Skeletal muscle satellite cell (primary cell): ENCODE data around the gene SLC10A6.

Experiments used
- H3K27me3 ChIP-seq: 2 replicates; pipeline ENCODE4 v1.7.0; 2013; ENCODE audit warnings: low read length; ENCODE audit not compliant: control insufficient read depth, insufficient read depth
- H3K36me3 ChIP-seq: 2 replicates; pipeline ENCODE4 v1.7.0; 2013; ENCODE audit warnings: mild to moderate bottlenecking, control low read depth, low read length; ENCODE audit not compliant: insufficient read depth
- H3K4me1 ChIP-seq: 2 replicates; pipeline ENCODE4 v1.7.0; 2013; ENCODE audit warnings: low read length; ENCODE audit not compliant: control insufficient read depth, insufficient read depth
- H3K4me2 ChIP-seq: 2 replicates; pipeline ENCODE4 v1.7.0; 2013; ENCODE audit warnings: mild to moderate bottlenecking, low read length
- H3K4me3 ChIP-seq: 2 replicates; pipeline ENCODE4 v1.7.0; 2013; ENCODE audit warnings: low read length
- H3K9ac ChIP-seq: 2 replicates; pipeline ENCODE4 v1.7.0; 2013; ENCODE audit warnings: mild to moderate bottlenecking, low read depth, low read length, moderate library complexity
- H3K9me3 ChIP-seq: replicated peaks from 2 replicates; pipeline ENCODE4 v1.7.0; 2013; ENCODE audit warnings: mild to moderate bottlenecking, control low read depth, low read length

The SLC10A6 gene

DNA sequence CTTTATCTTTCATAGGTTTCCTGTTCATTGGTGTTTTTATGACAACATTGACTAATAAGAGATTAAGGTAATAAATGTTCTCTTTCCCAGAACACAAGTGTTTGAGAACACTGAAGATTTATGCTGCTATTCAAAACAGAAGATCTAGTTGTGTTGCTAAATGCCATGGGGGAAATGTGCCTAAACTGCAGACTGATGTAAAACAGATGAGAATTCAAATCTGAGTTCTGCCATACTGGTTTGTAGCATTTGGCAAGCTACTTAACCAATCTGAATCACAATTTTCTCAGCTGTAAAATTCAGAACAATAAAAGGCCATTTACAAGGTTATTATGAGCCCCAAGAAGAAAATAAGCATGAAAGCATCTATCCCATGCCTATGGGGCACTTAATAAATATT, 2.3 kb downstream of the SLC10A6 start:
- H3K9ac ChIP-seq: no peak overlapping the region
- H3K4me3 ChIP-seq: no peak overlapping the region
- no peaks in the 10 kb centered on the region for H3K4me1 ChIP-seq

DNA sequence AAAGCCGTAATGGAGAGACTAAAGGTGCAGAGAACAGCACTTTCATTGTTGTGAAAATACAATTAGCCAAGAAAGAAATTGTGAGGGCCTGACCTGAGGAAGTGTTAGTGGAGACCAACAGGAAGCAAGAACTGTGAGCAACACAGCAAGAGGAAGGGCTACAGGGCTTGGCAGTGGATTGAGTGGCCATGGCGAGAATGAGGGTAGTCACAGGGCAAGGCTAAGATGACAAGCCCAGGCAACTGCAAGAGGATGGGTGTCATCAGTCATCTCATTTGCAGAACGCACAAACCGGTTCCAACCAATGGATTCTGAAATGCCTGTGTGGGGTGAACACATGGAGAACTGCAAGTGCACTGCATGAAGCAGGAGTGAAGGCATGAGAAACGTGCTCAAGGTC, 3.6 kb downstream of the SLC10A6 start:
- no peak overlapping the region for H3K9ac ChIP-seq
- H3K36me3 ChIP-seq: no peaks in the 10 kb centered on the region
- no peak overlapping the region for H3K4me2 ChIP-seq
- H3K27me3 ChIP-seq: peaks cover 3% of the 10 kb centered on the region
- no peak overlapping the region for H3K4me3 ChIP-seq
- no peaks in the 10 kb centered on the region for H3K4me1 ChIP-seq
- no peaks in the 10 kb centered on the region for H3K9me3 ChIP-seq

More for the DNA sequence above, 2.3 kb downstream of the SLC10A6 start:
- Histone ChIP-seq H3K27me3 (peaks cover 3% of the 10 kb centered on the region), H3K36me3 (no peaks in the 10 kb centered on the region), H3K9me3 (no peaks in the 10 kb centered on the region), H3K4me2 (no peak overlapping the region)

DNA sequence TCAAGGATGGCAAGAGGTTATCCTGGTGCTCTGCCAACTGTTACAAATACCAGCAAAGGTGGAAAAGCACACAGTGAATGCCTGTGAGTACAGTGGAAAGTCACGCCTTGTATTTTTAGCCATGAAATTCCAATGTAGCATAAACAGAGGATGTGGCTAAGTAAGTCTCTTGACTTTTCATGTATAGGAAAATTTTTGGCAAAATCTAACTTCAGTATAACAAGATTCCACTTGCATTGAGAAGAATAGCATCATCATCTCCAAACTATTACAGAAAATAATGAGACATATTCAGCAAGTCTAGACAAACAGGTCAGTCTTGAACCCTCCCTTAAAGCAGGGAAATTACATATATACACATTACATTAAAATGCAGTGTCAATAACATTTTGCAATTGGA, 7.9 kb downstream of the SLC10A6 start:
- no peak overlapping the region for H3K9ac ChIP-seq
- no peaks in the 10 kb centered on the region for H3K36me3 ChIP-seq
- no peak overlapping the region for H3K4me2 ChIP-seq
- H3K27me3 ChIP-seq: no peaks in the 10 kb centered on the region
- no peaks in the 10 kb centered on the region for H3K4me1 ChIP-seq
- no peaks in the 10 kb centered on the region for H3K9me3 ChIP-seq
- no peak overlapping the region for H3K4me3 ChIP-seq

DNA sequence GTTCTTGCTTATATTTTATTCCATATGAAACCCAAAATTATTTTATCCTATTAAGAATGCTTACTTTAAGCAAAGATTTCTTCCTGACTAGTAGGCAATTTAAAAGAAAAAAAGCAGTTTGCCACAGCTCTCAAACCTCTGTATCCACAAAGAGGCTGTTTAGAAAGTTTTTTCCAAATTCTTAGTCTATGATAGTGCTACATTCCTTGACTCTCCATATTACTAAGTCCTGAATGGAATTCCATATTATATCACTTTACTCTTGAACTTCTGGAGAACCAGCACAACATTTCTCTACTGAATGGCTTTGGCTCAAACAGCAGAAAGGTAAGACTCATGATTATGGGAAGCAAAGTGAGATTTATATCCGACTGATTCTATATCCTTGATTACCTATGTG, 8.3 kb downstream of the SLC10A6 start:
- H3K27me3 ChIP-seq: no peaks in the 10 kb centered on the region
- H3K36me3 ChIP-seq: no peaks in the 10 kb centered on the region
- no peak overlapping the region for H3K9ac ChIP-seq
- no peaks in the 10 kb centered on the region for H3K9me3 ChIP-seq
- no peak overlapping the region for H3K4me2 ChIP-seq
- no peaks in the 10 kb centered on the region for H3K4me1 ChIP-seq
- H3K4me3 ChIP-seq: no peak overlapping the region

DNA sequence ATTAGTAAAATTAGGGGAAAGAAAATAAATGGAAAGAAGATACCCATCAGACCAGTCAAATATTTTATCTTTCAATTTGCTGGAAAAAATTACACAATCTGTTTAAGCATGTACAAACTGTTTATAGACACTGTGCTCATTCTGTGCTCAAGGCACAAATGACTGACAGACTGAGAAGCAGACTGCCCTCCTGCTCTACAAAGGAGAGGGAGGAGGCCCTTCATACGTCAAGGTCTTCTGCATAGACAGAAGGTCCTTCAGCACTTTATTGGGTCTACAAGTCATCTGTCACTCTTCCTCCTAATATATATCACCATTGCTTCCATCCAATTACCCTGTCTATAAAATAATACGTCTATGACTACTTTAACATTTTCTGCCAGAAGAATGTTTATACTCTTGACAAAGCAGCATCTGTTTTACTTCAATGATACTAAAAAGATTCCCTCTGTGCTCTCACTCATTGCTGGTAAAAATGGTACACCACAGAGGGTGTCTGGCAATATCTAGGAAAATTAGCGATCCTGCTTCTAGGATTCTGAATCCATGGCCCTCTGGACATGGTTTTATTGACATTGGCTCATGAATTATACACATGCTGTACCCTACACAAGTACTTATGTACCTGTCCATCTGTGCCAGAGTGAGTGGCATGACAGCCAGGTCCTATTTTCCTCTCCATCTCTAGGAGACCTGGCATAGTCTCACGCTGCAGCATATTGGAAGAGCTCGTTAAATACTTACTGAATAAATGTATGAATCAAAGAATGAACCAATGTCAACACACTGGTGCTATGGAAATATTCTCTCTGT, 11.3 kb downstream of the SLC10A6 start:
- Histone ChIP-seq H3K9ac (no peak overlapping the region), H3K4me1 (no peaks in the 10 kb centered on the region), H3K36me3 (no peaks in the 10 kb centered on the region), H3K4me2 (no peak overlapping the region), H3K27me3 (no peaks in the 10 kb centered on the region), H3K4me3 (no peak overlapping the region), H3K9me3 (no peaks in the 10 kb centered on the region)

DNA sequence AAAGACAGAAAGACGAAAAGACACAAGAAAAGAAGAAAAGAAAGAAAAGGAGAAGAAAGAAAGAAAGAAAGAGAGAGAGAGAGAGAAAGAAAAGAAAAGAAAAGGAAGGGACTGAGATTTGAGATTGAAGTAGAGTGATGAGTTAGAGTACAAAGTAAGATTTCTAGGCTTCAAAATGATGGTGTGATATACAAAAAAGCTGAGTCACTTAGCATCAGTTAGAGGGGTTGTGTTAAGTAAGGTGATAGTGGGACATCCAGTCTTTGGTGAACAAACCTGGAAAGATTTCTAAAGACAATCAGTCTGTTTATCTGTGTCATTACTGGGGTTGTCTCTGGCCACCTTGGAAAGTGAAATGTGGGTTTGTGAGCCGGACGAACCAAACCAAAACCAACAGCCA, 13.5 kb downstream of the SLC10A6 start:
- Histone ChIP-seq H3K9me3 (no peaks in the 10 kb centered on the region), H3K4me2 (no peak overlapping the region), H3K4me1 (peaks cover 14% of the 10 kb centered on the region), H3K4me3 (no peak overlapping the region), H3K27me3 (no peaks in the 10 kb centered on the region), H3K9ac (no peak overlapping the region), H3K36me3 (no peaks in the 10 kb centered on the region)

DNA sequence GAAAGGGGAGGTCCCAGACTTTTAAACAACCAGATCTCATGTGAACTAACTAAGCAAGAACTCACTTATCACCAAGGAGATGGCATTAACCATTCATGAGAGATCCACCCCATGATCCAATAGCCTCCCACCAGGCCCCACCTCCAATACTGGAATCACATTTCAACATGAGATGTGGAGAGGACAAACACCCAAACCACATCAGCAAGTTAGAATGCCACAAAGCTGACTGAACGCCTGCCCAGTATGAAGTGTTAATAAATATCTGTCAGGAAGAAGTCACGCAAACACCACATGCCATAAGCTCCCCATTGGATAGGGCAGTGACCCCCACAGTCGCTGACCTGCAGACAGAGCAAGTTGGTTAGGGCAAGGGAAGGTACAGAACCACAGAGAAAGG, 14.3 kb downstream of the SLC10A6 start:
- Histone ChIP-seq H3K27me3 (no peaks in the 10 kb centered on the region), H3K36me3 (no peaks in the 10 kb centered on the region), H3K4me3 (no peak overlapping the region), H3K9me3 (no peaks in the 10 kb centered on the region), H3K4me2 (no peak overlapping the region), H3K4me1 (peaks cover 17% of the 10 kb centered on the region), H3K9ac (no peak overlapping the region)

DNA sequence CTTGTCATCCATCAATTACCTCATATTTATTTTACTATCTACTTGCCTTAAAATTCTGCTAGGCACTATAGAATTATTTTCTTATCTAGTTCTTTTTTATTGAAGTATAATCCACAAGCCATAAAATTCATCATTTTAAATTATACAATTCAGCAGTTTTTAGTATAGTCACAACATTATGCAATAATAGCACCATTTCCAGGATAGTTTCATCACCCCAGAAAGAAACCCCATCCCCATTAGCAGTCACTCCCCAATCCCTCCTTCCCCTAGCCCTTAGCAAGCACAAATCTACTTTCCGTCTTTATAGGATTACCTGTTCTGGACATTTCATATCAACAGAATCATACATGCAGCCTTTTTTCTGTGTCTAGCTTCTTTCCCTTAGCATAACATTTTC, 15.6 kb downstream of the SLC10A6 start:
- H3K4me3 ChIP-seq: no peak overlapping the region
- no peaks in the 10 kb centered on the region for H3K36me3 ChIP-seq
- no peak overlapping the region for H3K4me2 ChIP-seq
- no peak overlapping the region for H3K9ac ChIP-seq
- H3K4me1 ChIP-seq: peaks cover 17% of the 10 kb centered on the region
- H3K27me3 ChIP-seq: no peaks in the 10 kb centered on the region
- no peaks in the 10 kb centered on the region for H3K9me3 ChIP-seq

DNA sequence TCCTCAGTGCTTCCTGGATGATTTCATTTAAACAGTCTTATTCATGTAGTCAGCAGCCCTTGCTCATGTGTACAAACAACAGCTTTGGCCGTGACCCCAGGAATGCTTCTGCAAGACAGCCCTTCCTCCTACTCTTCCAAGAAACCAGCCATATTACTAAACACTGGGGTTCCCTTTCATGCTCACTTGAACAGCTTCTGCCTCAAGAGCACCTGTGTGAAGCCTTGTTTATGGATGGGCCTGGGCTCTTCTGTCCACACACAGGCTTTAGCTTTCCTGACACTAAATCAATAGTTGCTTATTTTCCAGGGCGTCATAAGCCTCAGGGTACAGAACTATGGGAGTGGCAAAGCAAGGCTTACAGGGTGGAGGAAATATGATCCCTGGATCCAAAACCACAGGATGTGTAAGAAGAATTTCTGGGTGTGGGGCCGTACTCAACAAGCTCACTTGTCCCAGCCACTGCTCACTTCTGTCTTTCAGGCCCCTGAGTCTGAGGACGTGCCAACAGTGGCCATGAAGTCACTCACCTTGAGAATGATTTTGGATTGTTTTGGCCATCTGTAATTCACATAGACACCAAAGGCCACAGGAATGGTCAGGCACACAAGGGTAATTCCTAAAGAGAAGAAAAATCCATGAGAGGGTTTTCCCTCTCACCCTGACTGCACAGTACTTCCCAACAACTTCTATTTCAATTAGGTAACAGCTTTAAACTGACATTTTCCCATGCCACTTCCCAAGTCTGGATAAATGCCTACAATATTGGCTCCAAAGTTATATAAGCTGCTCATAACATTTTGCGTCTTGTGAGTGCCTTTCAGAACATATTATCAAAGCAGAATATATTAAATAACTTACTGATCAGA, 17.7 kb downstream of the SLC10A6 start:
- peak overlapping the region; percentile 71 for H3K4me2 ChIP-seq
- H3K27me3 ChIP-seq: no peaks in the 10 kb centered on the region
- H3K4me3 ChIP-seq: peak overlapping the region; percentile 49
- no peaks in the 10 kb centered on the region for H3K36me3 ChIP-seq
- peaks cover 17% of the 10 kb centered on the region for H3K4me1 ChIP-seq
- H3K9ac ChIP-seq: no peak overlapping the region
- no peaks in the 10 kb centered on the region for H3K9me3 ChIP-seq

DNA sequence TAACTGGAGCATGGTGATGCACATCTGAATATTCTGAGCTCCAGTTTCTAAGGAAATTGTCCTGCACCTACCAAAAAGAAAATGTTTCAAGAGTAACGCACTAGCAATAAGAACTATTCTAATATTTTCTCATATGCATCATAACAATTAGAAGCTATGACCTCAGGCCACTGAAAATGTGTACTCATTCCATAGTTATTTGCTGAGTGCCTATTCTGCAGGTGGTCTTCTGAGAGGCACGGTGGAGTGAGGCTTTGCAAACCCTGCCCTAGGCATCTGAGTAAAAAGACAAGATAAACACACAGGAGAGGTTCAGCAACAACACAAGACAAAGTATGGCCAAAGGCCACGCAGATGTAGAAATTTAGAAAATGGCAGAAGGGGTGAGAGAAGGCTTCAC, 23.7 kb downstream of the SLC10A6 start:
- Histone ChIP-seq H3K4me3 (no peak overlapping the region), H3K9ac (no peak overlapping the region), H3K27me3 (no peaks in the 10 kb centered on the region), H3K4me1 (peaks cover 1% of the 10 kb centered on the region), H3K36me3 (no peaks in the 10 kb centered on the region), H3K4me2 (no peak overlapping the region), H3K9me3 (no peaks in the 10 kb centered on the region)

DNA sequence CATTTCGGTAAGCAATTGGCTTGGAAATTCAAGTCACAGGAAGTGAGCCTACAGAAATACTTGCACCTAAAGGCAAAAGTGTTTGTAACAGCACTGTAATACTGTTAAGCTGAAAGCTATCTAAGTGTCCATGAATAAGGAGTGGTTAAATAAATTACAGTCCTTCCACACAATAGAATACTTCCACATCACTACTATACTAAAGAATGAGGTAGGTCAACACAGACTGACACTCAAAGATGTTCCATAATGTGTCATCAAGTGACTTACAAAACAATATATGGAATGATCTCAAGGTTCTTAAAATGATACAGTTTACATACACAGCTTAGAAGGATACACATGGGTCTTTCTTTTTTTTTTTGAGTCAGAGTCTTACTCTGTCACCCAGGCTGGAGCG, 27.0 kb downstream of the SLC10A6 start:
- H3K4me3 ChIP-seq: no peak overlapping the region

More for the DNA sequence above, 27.0 kb downstream of the SLC10A6 start:
- Histone ChIP-seq H3K9me3 (no peaks in the 10 kb centered on the region), H3K4me1 (no peaks in the 10 kb centered on the region), H3K36me3 (no peaks in the 10 kb centered on the region), H3K27me3 (no peaks in the 10 kb centered on the region), H3K9ac (no peak overlapping the region), H3K4me2 (no peak overlapping the region)
